Neural progenitor cell (in vitro differentiated cells): Measurements from ENCODE around the gene TBPL1. TPM values are rescaled to one million over a fixed set of nuclear protein-coding genes. Genes with fewer than 3 reads are reported as not detected.

ENCODE experiments used
- DNase-seq: peaks from one replicate; pipeline ENCODE4 v3.0.0-alpha.2; 2016; ENCODE audit warnings: low spot score
- H2AFZ ChIP-seq: fragments of 200-600 bp; sonication (generic); replicated peaks from 2 replicates; pipeline ENCODE4 v1.6.1; 2016; ENCODE audit warnings: antibody characterized with exemption
- H3F3A ChIP-seq: fragments of 200-600 bp; sonication (generic); 2 replicates; pipeline ENCODE4 v1.6.1; 2016; ENCODE audit warnings: antibody characterized with exemption, low read depth
- H3K27ac ChIP-seq: fragments of 200-600 bp; sonication (generic); 2 replicates; pipeline ENCODE4 v1.5.1; 2016; ENCODE audit warnings: mild to moderate bottlenecking
- H3K27me3 ChIP-seq: fragments of 200-600 bp; sonication (generic); 2 replicates; pipeline ENCODE4 v1.6.1; 2016; ENCODE audit warnings: mild to moderate bottlenecking, moderate library complexity
- H3K36me3 ChIP-seq: fragments of 200-600 bp; sonication (generic); 2 replicates; pipeline ENCODE4 v1.5.1; 2016
- H3K4me1 ChIP-seq: fragments of 200-600 bp; sonication (generic); 2 replicates; pipeline ENCODE4 v1.6.1; 2016; ENCODE audit warnings: mixed run types
- H3K4me2 ChIP-seq: fragments of 200-600 bp; sonication (generic); 2 replicates; pipeline ENCODE4 v1.6.1; 2016
- H3K4me3 ChIP-seq: fragments of 200-600 bp; sonication (generic); 2 replicates; pipeline ENCODE4 v1.5.1; 2016
- H3K79me2 ChIP-seq: fragments of 200-600 bp; sonication (generic); 2 replicates; pipeline ENCODE4 v1.6.1; 2016; ENCODE audit warnings: low read depth
- H3K9ac ChIP-seq: fragments of 200-600 bp; sonication (generic); 2 replicates; pipeline ENCODE4 v1.6.1; 2016
- H3K9me3 ChIP-seq: fragments of 200-600 bp; sonication (generic); 2 replicates; pipeline ENCODE4 v1.5.1; 2016; ENCODE audit warnings: low read depth
- H4K20me1 ChIP-seq: fragments of 200-600 bp; sonication (generic); 2 replicates; pipeline ENCODE4 v1.6.1; 2016; ENCODE audit warnings: low read depth
- H3K27ac Mint-ChIP-seq: 3 replicates; pipeline ENCODE4 v1.8.0; 2021; ENCODE audit warnings: mixed read lengths
- H3K27me3 Mint-ChIP-seq: 2 replicates; pipeline ENCODE4 v1.8.0; 2022; ENCODE audit warnings: low read depth, mild to moderate bottlenecking, inconsistent platforms, moderate library complexity, mixed read lengths; ENCODE audit not compliant: insufficient read depth
- H3K36me3 Mint-ChIP-seq: 3 replicates; pipeline ENCODE4 v1.8.0; 2021; ENCODE audit warnings: mixed read lengths
- H3K4me1 Mint-ChIP-seq: 3 replicates; pipeline ENCODE4 v1.8.0; 2021; ENCODE audit warnings: mixed read lengths
- H3K4me3 Mint-ChIP-seq: 3 replicates; pipeline ENCODE4 v1.8.0; 2021; ENCODE audit warnings: mild to moderate bottlenecking, moderate library complexity, mixed read lengths
- H3K9me3 Mint-ChIP-seq: 3 replicates; pipeline ENCODE4 v1.8.0; 2020; ENCODE audit warnings: mixed read lengths
- CTCF ChIP-seq: fragments of 200-600 bp; sonication (generic); IDR thresholded peaks from 2 replicates; pipeline ENCODE4 v1.5.1; 2017; ENCODE audit warnings: antibody characterized with exemption, mild to moderate bottlenecking
- EZH2 ChIP-seq: fragments of 200-600 bp; sonication (generic); IDR thresholded peaks from 2 replicates; pipeline ENCODE4 v1.6.1; 2017; ENCODE audit warnings: antibody characterized with exemption, mild to moderate bottlenecking, moderate library complexity
- EZH2phosphoT487 ChIP-seq: fragments of 200-600 bp; sonication (generic); IDR thresholded peaks from 2 replicates; pipeline ENCODE4 v1.6.1; 2017; ENCODE audit warnings: antibody characterized with exemption
- total RNA-seq: library from RNA; depleted of rRNA; stranded (reverse); fragments of >200 nt; gene quantifications from 2 replicates; pipeline ENCODE4 v1.2.3, GENCODE V29; 2015; ENCODE audit warnings: low replicate concordance

TBPL1 gene
- total RNA-seq, 1 donor from 2014 or later: 125 TPM

- no peaks in the 10 kb centered on the region for H3K9me3 ChIP-seq
- peaks cover 22% of the 10 kb centered on the region for H3K36me3 ChIP-seq
These were observed 30.3 kb downstream of the TBPL1 start for GRCh38 chr6:133983099-133983939.

DNA sequence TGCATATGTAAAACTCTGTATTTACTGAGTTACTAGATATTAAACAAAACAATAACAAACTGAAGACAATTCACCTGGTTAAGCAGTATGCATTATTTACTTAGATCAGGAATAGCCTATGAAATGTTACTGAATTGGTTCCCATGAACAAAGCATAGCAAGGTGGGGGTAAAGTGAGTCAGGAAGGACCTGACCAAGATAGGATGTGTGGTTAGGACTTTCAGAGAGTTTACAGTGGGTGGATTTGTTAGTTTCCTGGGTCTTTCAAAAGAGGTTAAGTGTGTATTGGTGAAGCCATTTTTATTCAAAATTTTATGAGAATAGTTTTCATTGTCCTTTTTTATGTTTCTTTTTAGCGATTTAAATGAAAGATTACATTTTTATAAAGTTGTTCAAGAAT lies 32.9 kb downstream of the TBPL1 start:
- H3K4me1 ChIP-seq: peaks cover 8% of the 10 kb centered on the region
- H3K36me3 ChIP-seq: peaks cover 29% of the 10 kb centered on the region
- Mint-ChIP-seq H3K36me3 (peaks cover 23% of the 10 kb centered on the region), H3K4me1 (no peaks in the 10 kb centered on the region), H3K4me3 (no peak overlapping the region), H3K27me3 (no peaks in the 10 kb centered on the region), H3K27ac (no peak overlapping the region), H3K9me3 (no peaks in the 10 kb centered on the region)
- no peak overlapping the region for H2AFZ ChIP-seq
- no peaks in the 10 kb centered on the region for H4K20me1 ChIP-seq
- H3F3A ChIP-seq: peaks cover 28% of the 10 kb centered on the region
- H3K27me3 ChIP-seq: no peaks in the 10 kb centered on the region
- H3K4me2 ChIP-seq: no peak overlapping the region
- H3K9me3 ChIP-seq: no peaks in the 10 kb centered on the region
- H3K79me2 ChIP-seq: no peaks in the 10 kb centered on the region
- H3K27ac ChIP-seq: no peak overlapping the region
- no peak for DNase-seq
- no peak overlapping the region for H3K4me3 ChIP-seq
- TF ChIP-seq EZH2 (no peak), EZH2phosphoT487 (no peak), CTCF (no peak)
- H3K9ac ChIP-seq: no peak overlapping the region

More at GRCh38 chr6:133983099-133983939, 30.3 kb downstream of the TBPL1 start:
- H3K36me3 Mint-ChIP-seq: peaks cover 19% of the 10 kb centered on the region
- no peaks in the 10 kb centered on the region for H3K9me3 Mint-ChIP-seq
- Histone ChIP-seq H2AFZ (no peak overlapping the region), H3K9ac (no peak overlapping the region), H3K79me2 (peaks cover 20% of the 10 kb centered on the region), H3F3A (peaks cover 28% of the 10 kb centered on the region), H3K27ac (no peak overlapping the region), H4K20me1 (no peaks in the 10 kb centered on the region), H3K27me3 (no peaks in the 10 kb centered on the region), H3K4me3 (no peak overlapping the region), H3K4me2 (no peak overlapping the region), H3K4me1 (peaks cover 8% of the 10 kb centered on the region)
- no peak overlapping the region for H3K4me3 Mint-ChIP-seq
- no peak for TF ChIP-seq EZH2
- TF ChIP-seq EZH2phosphoT487: no peak
- no peak for TF ChIP-seq CTCF
- DNase-seq: peak; percentile 30
- no peak overlapping the region for H3K27ac Mint-ChIP-seq
- H3K4me1 Mint-ChIP-seq: no peaks in the 10 kb centered on the region
- no peaks in the 10 kb centered on the region for H3K27me3 Mint-ChIP-seq

DNA sequence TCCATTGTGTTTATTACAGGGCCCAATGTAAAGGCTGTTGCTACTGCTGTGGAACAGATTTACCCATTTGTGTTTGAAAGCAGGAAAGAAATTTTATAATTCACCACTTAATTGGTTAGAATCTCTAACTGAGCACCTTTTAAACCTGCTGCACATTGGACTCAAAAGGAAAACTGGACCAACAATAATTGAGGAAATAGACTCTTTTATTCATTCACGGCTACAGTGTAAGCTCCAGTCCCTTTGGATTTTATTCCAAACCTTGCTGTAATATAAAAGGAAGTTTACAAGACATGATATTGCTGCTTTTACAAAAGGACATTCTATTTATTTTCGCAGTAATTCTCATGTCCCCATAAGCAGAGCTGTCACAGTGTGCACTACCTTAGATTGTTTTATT lies 33.9 kb downstream of the TBPL1 start:
- no peak for TF ChIP-seq EZH2phosphoT487
- Histone ChIP-seq H3K4me2 (no peak overlapping the region), H3K9ac (no peak overlapping the region), H2AFZ (no peak overlapping the region), H3K4me3 (no peak overlapping the region), H3K27ac (no peak overlapping the region), H4K20me1 (no peaks in the 10 kb centered on the region), H3K9me3 (no peaks in the 10 kb centered on the region), H3K4me1 (peaks cover 8% of the 10 kb centered on the region), H3F3A (peaks cover 23% of the 10 kb centered on the region), H3K27me3 (no peaks in the 10 kb centered on the region), H3K79me2 (no peaks in the 10 kb centered on the region), H3K36me3 (peaks cover 24% of the 10 kb centered on the region)
- DNase-seq: no peak
- H3K36me3 Mint-ChIP-seq: peaks cover 19% of the 10 kb centered on the region
- no peaks in the 10 kb centered on the region for H3K27me3 Mint-ChIP-seq
- H3K4me1 Mint-ChIP-seq: no peaks in the 10 kb centered on the region
- H3K4me3 Mint-ChIP-seq: no peak overlapping the region
- H3K27ac Mint-ChIP-seq: no peak overlapping the region
- no peaks in the 10 kb centered on the region for H3K9me3 Mint-ChIP-seq

DNA sequence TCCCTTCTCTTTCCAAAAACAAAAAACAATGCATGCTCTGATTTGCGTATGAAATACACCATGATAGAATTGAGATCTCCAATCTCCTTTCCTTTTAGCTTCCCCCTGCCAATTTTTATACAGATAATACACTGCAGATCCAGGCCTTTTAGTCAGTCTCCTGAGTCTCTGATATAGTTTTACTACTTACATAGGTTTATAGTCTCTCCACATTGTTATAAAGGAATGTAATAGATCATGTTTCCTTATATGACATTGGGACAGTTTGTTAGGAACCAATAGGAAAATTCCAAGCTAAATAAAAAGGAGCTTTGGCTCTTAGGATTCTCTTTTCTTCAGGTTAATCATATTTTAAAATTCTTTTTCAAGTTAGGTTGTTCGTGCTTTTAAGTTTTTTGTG lies 36.5 kb downstream of the TBPL1 start:
- no peak overlapping the region for H3K27ac Mint-ChIP-seq
- H3K4me1 Mint-ChIP-seq: no peaks in the 10 kb centered on the region
- no peaks in the 10 kb centered on the region for H3K9me3 ChIP-seq
- H3K4me2 ChIP-seq: no peak overlapping the region
- H3K9ac ChIP-seq: no peak overlapping the region
- TF ChIP-seq EZH2 (no peak), CTCF (no peak), EZH2phosphoT487 (no peak)
- peaks cover 11% of the 10 kb centered on the region for H3F3A ChIP-seq
- H3K27me3 Mint-ChIP-seq: no peaks in the 10 kb centered on the region
- H3K36me3 Mint-ChIP-seq: peaks cover 9% of the 10 kb centered on the region
- no peaks in the 10 kb centered on the region for H3K79me2 ChIP-seq
- no peaks in the 10 kb centered on the region for H4K20me1 ChIP-seq
- no peak overlapping the region for H3K27ac ChIP-seq
- no peak overlapping the region for H3K4me3 Mint-ChIP-seq
- no peak overlapping the region for H3K4me3 ChIP-seq
- peaks cover 11% of the 10 kb centered on the region for H3K36me3 ChIP-seq
- H3K9me3 Mint-ChIP-seq: no peaks in the 10 kb centered on the region
- no peaks in the 10 kb centered on the region for H3K4me1 ChIP-seq
- H3K27me3 ChIP-seq: no peaks in the 10 kb centered on the region
- no peak for DNase-seq
- H2AFZ ChIP-seq: no peak overlapping the region
